SK-N-SH treated with all-trans-retinoic acid at 6 μM for 48 hours (cell line): ENCODE results near the gene RFC2.

Experiments
- ATAC-seq: fragments of 200-7000 bp; cut with Tn5 transposase; 3 replicates; pipeline ENCODE4 v1.9.1; 2020; ENCODE audit warnings: mild to moderate bottlenecking, moderate library complexity
- ARNTL ChIP-seq: fragments of 450-650 bp; formaldehyde crosslinking; IDR thresholded peaks from 2 replicates; pipeline ENCODE4 v1.5.0; 2020; ENCODE audit warnings: low read depth, mild to moderate bottlenecking, moderate library complexity, borderline replicate concordance
- BACH2 ChIP-seq: fragments of 250-450 bp; sonication (Bioruptor Pico); IDR thresholded peaks from 2 replicates; pipeline ENCODE4 v1.9.0; 2021; ENCODE audit warnings: mild to moderate bottlenecking, borderline replicate concordance
- CREB5 ChIP-seq: fragments of 250-450 bp; sonication (Bioruptor Pico); IDR thresholded peaks from 2 replicates; pipeline ENCODE4 v1.5.1; 2020; ENCODE audit warnings: low read depth, mild to moderate bottlenecking, moderate library complexity
- CSDC2 ChIP-seq: fragments of 250-450 bp; sonication (Bioruptor Pico); IDR thresholded peaks from 2 replicates; pipeline ENCODE4 v1.5.0; 2020; ENCODE audit warnings: mild to moderate bottlenecking, moderate library complexity
- ESRRG ChIP-seq: fragments of 250-450 bp; sonication (Bioruptor Pico); IDR thresholded peaks from 2 replicates; pipeline ENCODE4 v1.6.1; 2021; ENCODE audit warnings: mild to moderate bottlenecking
- GLIS3 ChIP-seq: fragments of 250-450 bp; sonication (Bioruptor Pico); IDR thresholded peaks from 2 replicates; pipeline ENCODE4 v1.5.0; 2020; ENCODE audit warnings: mild to moderate bottlenecking, moderate library complexity
- OSR1 ChIP-seq: fragments of 250-450 bp; sonication (Bioruptor Pico); IDR thresholded peaks from 2 replicates; pipeline ENCODE4 v1.8.0; 2022; ENCODE audit warnings: moderate library complexity, mild to moderate bottlenecking, inconsistent platforms
- PPARA ChIP-seq: fragments of 250-450 bp; sonication (Bioruptor Pico); IDR thresholded peaks from 2 replicates; pipeline ENCODE4 v1.5.0; 2020; ENCODE audit warnings: mild to moderate bottlenecking, borderline replicate concordance
- RARB ChIP-seq: fragments of 250-450 bp; sonication (Bioruptor Pico); IDR thresholded peaks from 2 replicates; pipeline ENCODE4 v1.8.0; 2021; ENCODE audit warnings: mild to moderate bottlenecking, moderate library complexity
- SNAI2 ChIP-seq: fragments of 250-450 bp; sonication (Bioruptor Pico); IDR thresholded peaks from 2 replicates; pipeline ENCODE4 v1.5.0; 2020; ENCODE audit warnings: mild to moderate bottlenecking, moderate library complexity
- TCF4 ChIP-seq: fragments of 250-450 bp; sonication (Bioruptor Pico); IDR thresholded peaks from 2 replicates; pipeline ENCODE4 v1.8.0; 2021; ENCODE audit warnings: mild to moderate bottlenecking, moderate library complexity, borderline replicate concordance
- TOX ChIP-seq: fragments of 250-450 bp; sonication (Bioruptor Pico); IDR thresholded peaks from 2 replicates; pipeline ENCODE4 v1.8.0; 2021; ENCODE audit warnings: mild to moderate bottlenecking, moderate library complexity, borderline replicate concordance
- ZC3H10 ChIP-seq: fragments of 250-450 bp; sonication (Bioruptor Pico); IDR thresholded peaks from 2 replicates; pipeline ENCODE4 v1.5.1; 2021; ENCODE audit warnings: mild to moderate bottlenecking, moderate library complexity
- ZFP3 ChIP-seq: fragments of 250-450 bp; sonication (Bioruptor Pico); IDR thresholded peaks from 2 replicates; pipeline ENCODE4 v1.5.0; 2020; ENCODE audit warnings: mild to moderate bottlenecking, moderate library complexity
- ZFP30 ChIP-seq: fragments of 450-650 bp; formaldehyde crosslinking; IDR thresholded peaks from 2 replicates; pipeline ENCODE4 v1.5.0; 2022; ENCODE audit warnings: mild to moderate bottlenecking, moderate library complexity
- ZNF565 ChIP-seq: fragments of 450-650 bp; formaldehyde crosslinking; conservative IDR thresholded peaks from 2 replicates; pipeline ENCODE4 v1.5.0; 2020; ENCODE audit warnings: low read depth, mild to moderate bottlenecking, moderate library complexity
- ZNF70 ChIP-seq: fragments of 450-650 bp; formaldehyde crosslinking; IDR thresholded peaks from 2 replicates; pipeline ENCODE4 v1.5.0; 2020; ENCODE audit warnings: mild to moderate bottlenecking, moderate library complexity
- ZNF8 ChIP-seq: fragments of 450-650 bp; formaldehyde crosslinking; IDR thresholded peaks from 2 replicates; pipeline ENCODE4 v1.5.0; 2020; ENCODE audit warnings: mild to moderate bottlenecking, moderate library complexity
- TF ChIP-seq, protein P1 (sequence below): fragments of 250-450 bp; sonication (Bioruptor Pico); IDR thresholded peaks from 2 replicates; pipeline ENCODE4 v1.5.1; 2021; ENCODE audit warnings: mild to moderate bottlenecking, moderate library complexity
- TF ChIP-seq, protein P2 (sequence below): fragments of 250-450 bp; sonication (Bioruptor Pico); IDR thresholded peaks from 2 replicates; pipeline ENCODE4 v1.8.0; 2020; ENCODE audit warnings: mild to moderate bottlenecking, moderate library complexity, borderline replicate concordance
- TF ChIP-seq, protein P3 (sequence below): fragments of 250-450 bp; sonication (Bioruptor Pico); IDR thresholded peaks from 2 replicates; pipeline ENCODE4 v1.5.0; 2020; ENCODE audit warnings: mild to moderate bottlenecking, moderate library complexity

Gene RFC2

GRCh38 chr7:74233655-74234285, 20.4 kb downstream of the RFC2 start:
- ATAC-seq: peak; percentile 27; the same call in 2 of the 3 replicates

GRCh38 chr7:74231232-74231590, 23.0 kb downstream of the RFC2 start:
- no peak for ATAC-seq
- TF ChIP-seq, protein P1, sequence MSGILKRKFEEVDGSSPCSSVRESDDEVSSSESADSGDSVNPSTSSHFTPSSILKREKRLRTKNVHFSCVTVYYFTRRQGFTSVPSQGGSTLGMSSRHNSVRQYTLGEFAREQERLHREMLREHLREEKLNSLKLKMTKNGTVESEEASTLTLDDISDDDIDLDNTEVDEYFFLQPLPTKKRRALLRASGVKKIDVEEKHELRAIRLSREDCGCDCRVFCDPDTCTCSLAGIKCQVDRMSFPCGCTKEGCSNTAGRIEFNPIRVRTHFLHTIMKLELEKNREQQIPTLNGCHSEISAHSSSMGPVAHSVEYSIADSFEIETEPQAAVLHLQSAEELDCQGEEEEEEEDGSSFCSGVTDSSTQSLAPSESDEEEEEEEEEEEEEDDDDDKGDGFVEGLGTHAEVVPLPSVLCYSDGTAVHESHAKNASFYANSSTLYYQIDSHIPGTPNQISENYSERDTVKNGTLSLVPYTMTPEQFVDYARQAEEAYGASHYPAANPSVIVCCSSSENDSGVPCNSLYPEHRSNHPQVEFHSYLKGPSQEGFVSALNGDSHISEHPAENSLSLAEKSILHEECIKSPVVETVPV (CRISPR knock-in tag): no peak
- TF ChIP-seq OSR1 (CRISPR knock-in tag): no peak
- TF ChIP-seq ZNF565 (CRISPR knock-in tag): no peak
- no peak for TF ChIP-seq GLIS3 (CRISPR knock-in tag)
- TF ChIP-seq SNAI2 (CRISPR knock-in tag): no peak
- TF ChIP-seq ARNTL (CRISPR knock-in tag): no peak
- no peak for TF ChIP-seq TCF4 (CRISPR knock-in tag)
- TF ChIP-seq, protein P2, sequence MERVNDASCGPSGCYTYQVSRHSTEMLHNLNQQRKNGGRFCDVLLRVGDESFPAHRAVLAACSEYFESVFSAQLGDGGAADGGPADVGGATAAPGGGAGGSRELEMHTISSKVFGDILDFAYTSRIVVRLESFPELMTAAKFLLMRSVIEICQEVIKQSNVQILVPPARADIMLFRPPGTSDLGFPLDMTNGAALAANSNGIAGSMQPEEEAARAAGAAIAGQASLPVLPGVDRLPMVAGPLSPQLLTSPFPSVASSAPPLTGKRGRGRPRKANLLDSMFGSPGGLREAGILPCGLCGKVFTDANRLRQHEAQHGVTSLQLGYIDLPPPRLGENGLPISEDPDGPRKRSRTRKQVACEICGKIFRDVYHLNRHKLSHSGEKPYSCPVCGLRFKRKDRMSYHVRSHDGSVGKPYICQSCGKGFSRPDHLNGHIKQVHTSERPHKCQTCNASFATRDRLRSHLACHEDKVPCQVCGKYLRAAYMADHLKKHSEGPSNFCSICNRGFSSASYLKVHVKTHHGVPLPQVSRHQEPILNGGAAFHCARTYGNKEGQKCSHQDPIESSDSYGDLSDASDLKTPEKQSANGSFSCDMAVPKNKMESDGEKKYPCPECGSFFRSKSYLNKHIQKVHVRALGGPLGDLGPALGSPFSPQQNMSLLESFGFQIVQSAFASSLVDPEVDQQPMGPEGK (CRISPR knock-in tag): no peak
- no peak for TF ChIP-seq ZC3H10
- TF ChIP-seq BACH2 (CRISPR knock-in tag): no peak
- TF ChIP-seq ZFP30 (CRISPR knock-in tag): no peak
- no peak for TF ChIP-seq CSDC2 (CRISPR knock-in tag)
- no peak for TF ChIP-seq RARB (CRISPR knock-in tag)
- no peak for TF ChIP-seq PPARA
- TF ChIP-seq CREB5 (CRISPR knock-in tag): no peak
- TF ChIP-seq ZFP3: no peak
- no peak for TF ChIP-seq ESRRG (CRISPR knock-in tag)
- TF ChIP-seq, protein P3, sequence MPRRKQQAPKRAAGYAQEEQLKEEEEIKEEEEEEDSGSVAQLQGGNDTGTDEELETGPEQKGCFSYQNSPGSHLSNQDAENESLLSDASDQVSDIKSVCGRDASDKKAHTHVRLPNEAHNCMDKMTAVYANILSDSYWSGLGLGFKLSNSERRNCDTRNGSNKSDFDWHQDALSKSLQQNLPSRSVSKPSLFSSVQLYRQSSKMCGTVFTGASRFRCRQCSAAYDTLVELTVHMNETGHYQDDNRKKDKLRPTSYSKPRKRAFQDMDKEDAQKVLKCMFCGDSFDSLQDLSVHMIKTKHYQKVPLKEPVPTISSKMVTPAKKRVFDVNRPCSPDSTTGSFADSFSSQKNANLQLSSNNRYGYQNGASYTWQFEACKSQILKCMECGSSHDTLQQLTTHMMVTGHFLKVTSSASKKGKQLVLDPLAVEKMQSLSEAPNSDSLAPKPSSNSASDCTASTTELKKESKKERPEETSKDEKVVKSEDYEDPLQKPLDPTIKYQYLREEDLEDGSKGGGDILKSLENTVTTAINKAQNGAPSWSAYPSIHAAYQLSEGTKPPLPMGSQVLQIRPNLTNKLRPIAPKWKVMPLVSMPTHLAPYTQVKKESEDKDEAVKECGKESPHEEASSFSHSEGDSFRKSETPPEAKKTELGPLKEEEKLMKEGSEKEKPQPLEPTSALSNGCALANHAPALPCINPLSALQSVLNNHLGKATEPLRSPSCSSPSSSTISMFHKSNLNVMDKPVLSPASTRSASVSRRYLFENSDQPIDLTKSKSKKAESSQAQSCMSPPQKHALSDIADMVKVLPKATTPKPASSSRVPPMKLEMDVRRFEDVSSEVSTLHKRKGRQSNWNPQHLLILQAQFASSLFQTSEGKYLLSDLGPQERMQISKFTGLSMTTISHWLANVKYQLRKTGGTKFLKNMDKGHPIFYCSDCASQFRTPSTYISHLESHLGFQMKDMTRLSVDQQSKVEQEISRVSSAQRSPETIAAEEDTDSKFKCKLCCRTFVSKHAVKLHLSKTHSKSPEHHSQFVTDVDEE (CRISPR knock-in tag): no peak

More at GRCh38 chr7:74233655-74234285, 20.4 kb downstream of the RFC2 start:
- TF ChIP-seq, protein P3 (CRISPR knock-in tag): no peak
- TF ChIP-seq RARB (CRISPR knock-in tag) (no peak), CSDC2 (CRISPR knock-in tag) (no peak), ESRRG (CRISPR knock-in tag) (no peak), ZNF565 (CRISPR knock-in tag) (no peak), TCF4 (CRISPR knock-in tag) (no peak), ARNTL (CRISPR knock-in tag) (no peak), ZNF8 (no peak), OSR1 (CRISPR knock-in tag) (no peak), ZFP30 (CRISPR knock-in tag) (no peak), SNAI2 (CRISPR knock-in tag) (no peak), BACH2 (CRISPR knock-in tag) (no peak), ZNF70 (CRISPR knock-in tag) (no peak), GLIS3 (CRISPR knock-in tag) (no peak), TOX (CRISPR knock-in tag) (no peak), ZFP3 (no peak)
- TF ChIP-seq, protein P2 (CRISPR knock-in tag): no peak
- TF ChIP-seq, protein P1 (CRISPR knock-in tag): no peak
